Measurements from ENCODE around the gene SORCS2.

SORCS2 gene

DNA sequence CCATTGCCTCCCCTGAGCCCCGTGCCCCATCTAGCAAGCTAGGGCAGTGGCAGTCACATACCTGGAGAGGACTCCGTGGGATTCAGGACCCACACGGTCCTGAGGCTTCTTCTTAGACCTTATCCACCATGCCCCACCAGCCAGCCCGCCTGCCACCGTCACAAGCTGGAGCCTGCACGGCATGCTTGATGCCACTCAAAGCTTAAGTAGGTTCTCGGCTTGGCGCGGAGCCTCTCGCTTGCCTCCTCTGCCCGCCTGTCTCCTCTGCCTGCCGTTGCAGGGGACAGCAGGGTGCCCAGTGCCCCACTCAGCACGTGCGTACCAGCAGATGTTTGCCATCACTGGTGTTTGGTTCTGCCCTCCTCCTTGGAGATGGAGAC is 228.3 kb downstream of the SORCS2 start:
- in situ Hi-C loops (cut with MboI; ENCODE audit: low sequenced_read_pairs), result no loop called here

DNA sequence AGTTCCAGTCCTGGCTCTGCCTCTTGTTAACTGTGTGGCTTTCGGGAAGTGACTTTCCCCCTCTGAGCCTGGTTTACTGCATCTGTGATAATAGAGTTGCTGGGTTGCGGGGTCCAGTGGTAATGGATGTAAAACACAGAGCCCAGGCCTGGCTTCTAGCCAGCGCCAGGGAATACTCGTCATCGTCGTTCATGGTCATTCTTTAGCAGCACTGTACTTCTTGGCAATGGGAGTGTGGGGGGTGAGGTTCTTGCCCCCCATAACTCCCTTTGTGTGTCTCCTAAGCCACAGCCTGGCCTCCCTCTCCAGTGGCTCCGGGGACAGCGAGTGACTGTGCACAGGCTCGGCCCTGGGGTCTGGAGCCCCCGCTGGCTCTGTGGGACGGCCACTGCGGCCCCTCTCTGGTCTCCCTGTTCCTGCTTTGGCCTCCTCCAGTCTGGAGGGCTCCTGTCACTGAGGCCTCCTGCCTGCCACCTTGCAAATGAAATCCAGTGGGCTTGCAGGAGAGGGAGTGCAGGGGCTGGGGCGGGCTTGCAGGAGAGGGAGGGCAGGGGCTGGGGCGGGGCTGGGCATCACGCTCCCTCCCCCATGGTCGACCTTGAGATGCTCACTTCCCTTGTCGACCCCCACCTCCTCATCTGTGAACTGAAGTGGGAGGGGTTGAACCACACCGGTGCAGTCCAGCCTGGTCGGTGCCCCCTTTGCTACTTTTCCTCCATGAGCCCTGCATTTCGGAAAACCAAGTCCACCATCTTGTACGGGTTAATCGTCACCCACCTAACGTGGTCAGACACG is 229.2 kb downstream of the SORCS2 start:
- in situ Hi-C loops (cut with MboI; ENCODE audit: low sequenced_read_pairs), result no loop called here

DNA sequence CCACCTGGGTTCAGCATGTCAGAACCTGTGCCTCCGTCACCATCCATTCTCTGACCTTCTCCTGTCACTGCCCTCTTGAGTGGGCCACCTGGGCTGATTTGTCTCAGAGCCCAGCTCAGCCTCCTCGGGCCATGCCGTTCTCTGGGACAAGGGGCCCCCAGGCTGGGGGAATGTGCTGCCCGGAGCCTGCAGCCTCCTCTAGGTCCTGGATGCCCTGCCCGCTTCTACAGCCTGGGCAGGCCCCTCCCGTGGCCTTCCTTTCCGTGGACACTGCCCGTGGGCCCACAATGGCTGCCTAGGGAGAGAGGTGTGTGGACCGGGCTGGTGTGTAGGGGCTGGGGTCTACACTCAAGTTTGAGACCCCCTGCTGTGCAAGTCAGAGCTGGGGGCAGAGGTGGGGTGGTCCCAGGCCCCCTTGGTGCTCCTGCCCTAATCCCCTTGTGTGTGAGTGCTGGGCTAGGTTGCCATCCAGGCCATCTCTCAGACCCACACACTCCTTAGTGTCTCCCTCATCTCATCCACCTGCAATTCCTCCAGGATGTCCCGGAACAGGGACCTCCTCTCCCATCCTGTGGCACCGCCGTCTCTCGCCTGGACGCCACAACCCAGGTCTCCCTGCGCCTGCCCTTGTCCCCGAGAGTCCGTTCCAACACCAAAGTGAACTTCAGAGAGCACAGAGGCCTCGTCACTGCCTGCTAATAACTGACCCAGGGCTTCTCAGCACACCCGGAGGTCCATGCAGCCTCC is 230.0 kb downstream of the SORCS2 start:
- in situ Hi-C loops (cut with MboI; ENCODE audit: low sequenced_read_pairs), result no loop called here

DNA sequence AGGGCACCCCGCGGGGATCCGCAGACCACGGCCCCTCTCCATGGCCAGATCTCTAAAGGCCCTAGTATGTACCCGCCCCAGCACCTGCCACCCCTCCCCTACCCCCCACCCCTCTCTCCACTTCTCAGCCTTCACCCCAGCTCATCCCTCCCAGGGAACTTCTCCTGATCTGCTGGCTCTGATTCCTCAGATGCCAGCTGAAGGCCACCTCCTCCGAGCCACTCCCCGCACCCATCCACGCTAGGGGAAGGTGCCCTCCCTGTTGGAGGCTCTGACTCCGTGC is 230.5 kb downstream of the SORCS2 start:
- in situ Hi-C loops (cut with MboI; ENCODE audit: low sequenced_read_pairs), result no loop called here

DNA sequence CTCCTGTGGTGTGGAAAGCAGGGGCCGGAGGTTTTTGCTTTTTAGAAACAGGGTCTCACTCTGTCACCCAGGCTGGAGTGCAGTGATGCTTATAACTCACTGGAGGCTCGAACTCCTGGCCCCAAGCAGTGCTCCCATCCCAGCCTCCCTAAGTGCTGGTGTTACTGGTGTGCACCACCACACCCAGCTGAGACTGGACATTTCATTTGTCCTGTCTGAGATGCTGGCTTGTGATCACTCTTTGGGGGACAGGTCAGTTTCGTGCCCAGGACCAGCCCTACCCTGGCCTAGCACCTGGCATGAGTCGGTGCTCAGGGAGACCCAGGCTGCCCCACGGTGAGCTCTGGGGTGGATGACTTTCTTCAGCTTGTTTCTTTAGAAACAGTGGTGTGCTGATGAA is 231.1 kb downstream of the SORCS2 start:
- in situ Hi-C loops (cut with MboI; ENCODE audit: low sequenced_read_pairs), result no loop called here

DNA sequence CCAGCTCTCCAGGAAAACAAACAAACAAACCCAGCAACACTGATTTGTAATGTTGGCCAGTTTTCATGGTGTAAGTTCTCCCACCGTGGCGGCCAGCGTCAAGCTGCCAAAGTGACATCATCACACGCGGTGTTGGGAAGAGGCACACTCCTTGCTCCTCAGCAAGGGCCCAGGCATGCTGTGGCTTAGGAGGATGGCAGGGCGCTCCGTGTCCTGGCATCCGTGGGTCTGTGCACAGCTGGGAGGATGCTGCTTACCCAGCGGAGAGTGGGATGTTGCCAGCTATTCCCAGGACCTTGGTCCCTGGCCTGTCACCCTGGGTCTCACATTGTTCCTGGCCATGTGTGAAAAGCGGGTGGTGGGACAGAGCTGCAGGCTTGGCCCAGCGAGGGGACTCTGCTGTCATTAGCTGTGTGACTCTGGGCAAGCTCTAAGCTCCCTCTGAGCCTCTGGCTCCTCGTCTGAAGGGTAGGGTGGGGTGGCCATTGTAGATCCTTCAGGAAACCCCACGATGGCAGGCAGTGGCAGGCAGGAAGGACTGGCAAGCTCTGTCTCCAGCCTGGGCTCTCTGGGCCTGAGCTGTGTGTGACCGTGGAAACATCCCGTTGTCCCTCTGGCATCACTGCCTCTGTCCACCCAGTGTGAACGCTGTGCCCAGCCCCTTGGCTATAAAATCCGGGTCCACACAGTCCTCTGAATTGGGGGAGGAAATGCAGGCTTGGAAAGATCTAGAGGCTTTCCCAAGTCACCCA is 231.6 kb downstream of the SORCS2 start:
- in situ Hi-C loops (cut with MboI; ENCODE audit: low sequenced_read_pairs), result no loop called here

DNA sequence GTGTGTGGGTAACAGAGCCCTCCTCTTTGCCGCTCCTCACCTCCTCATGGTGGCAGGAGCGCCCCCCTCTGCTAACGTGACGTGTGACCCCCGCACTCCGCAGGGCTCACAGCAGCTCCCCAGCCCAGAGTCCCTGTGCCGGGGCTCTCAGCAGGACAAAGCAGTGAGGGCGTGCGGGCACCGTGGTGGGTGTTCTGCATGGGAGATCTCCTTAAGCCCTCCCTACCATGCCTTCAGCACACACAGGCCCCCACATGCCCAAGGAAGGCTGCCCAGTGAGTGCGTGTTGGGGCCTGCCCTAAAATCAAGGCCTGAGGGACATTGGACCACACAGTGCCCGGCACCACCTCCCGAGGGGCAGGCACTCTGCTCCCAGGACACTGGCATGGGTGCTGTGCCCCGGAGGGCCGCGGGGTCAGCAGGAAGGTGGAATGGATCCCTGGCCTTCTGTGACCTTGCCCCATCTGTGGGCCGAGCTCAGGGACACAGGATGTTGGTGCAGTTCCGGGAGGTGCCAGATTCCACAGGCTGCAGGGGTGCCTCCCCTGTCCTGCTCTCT is 232.3 kb downstream of the SORCS2 start:
- in situ Hi-C loops (cut with MboI; ENCODE audit: low sequenced_read_pairs), result no loop called here

DNA sequence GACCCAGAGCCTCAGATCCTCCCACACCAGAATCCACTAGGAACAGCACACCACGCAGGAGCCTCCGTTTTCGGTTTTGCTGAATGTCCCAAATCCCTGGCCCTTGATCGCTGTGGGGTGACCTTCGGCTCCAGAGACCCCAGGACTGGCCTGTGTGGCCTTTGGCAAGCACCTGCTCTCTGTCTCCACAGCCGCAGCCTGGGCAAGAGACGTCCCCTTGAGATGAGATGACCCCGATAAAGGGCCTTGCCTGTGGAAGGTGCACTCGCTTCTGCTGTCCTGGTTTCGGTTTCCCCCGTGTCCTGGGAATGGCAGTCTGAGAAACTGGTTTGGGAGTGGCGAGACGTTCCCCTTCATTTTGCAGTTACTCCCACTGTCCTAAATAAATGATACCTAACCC is 232.8 kb downstream of the SORCS2 start:
- in situ Hi-C loops (cut with MboI; ENCODE audit: low sequenced_read_pairs), result no loop called here

DNA sequence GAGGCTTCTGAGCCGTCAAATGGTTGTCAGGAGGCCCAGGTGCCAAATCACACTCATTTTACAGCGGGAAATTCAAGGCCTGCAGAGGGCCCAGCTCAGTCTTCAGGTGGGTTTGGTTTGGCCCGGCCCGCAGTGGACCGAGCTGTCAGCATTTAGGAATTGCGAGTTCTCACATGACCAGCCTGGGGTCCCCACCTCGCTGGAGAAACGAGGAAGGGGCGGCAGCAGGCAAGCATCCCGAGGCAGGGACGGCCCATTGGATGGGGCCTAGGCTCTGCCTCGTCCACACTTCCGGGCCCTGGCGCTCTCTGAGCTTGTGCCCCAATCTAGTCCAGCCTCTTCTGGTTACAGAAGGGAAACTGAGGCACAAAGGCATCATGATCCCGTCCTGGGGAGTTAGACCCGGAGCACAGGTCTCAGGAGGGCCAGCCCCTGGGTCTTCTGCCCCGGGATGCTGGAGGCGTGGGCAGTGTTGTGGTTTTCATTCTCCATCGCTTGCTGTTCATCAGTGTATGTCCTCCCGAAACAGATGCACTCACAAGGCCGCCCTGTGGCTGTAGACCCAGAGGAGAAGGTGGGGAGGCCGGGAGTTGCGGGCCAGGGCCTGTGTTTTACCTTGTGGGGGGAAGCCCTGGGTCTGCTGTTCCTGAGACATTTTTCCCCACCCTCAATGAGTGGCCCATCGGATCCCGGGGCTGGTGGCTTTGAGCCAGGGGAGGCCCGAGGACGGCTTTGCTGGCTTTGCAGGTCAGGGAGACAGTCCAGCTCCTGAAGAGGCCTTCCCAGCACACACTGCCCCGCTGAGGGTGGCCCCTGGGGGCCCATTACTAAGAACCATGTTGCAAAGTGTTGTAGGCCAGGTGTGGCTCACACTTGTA is 233.5 kb downstream of the SORCS2 start:
- in situ Hi-C loops (cut with MboI; ENCODE audit: low sequenced_read_pairs), result no loop called here

DNA sequence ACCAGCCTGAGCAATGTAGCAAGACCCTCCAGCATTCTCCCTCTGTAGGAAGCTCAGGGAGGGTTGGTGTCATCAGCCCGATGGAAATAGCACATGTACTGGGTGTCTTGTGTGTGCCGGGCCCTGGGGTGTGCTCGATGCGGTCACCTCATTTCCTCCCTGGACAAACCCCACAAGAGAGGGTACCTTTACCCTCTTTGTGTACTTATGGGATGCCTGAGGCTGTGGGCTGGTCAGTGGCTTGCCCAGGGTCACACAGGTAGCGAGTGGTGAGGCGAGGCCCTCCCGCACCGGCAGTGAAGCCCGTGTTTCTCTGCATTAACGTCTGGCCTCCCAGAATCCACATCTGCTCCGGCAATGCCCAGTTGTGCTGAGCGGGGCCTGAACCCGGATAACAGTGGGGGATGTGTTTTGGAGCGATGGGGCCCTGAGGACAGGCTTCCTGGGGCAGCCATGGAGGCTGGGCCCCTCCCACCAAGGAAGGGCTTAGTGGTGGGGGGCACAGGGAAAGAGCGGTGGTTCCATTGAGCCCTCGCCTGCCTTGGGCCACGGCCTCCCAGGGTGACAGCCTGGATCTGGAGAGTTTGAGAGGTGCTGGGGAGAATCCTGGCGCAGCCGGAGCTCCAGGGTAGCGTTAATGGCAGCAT is 234.3 kb downstream of the SORCS2 start:
- in situ Hi-C loops (cut with MboI; ENCODE audit: low sequenced_read_pairs), result no loop called here

DNA sequence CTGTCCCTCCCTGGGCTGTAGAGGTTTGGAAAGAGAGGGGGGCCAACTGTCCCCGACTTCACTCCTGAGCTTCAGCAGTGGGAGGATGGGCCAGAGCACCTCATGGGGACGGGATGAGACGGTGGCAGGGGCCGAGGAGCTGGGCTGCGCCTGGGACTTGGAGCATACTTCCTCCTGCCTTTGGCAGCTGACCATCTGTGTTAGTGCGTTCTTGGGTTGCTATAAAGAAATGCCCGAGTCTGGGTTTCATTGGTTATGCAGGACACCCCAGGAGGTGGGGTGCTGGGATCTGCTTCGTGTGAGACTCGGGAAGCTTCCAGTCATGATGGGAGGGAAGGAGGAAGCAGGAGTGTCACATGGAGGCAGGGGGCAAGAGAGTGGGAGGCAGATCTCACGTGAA is 235.0 kb downstream of the SORCS2 start:
- in situ Hi-C loops (cut with MboI; ENCODE audit: low sequenced_read_pairs), result no loop called here

DNA sequence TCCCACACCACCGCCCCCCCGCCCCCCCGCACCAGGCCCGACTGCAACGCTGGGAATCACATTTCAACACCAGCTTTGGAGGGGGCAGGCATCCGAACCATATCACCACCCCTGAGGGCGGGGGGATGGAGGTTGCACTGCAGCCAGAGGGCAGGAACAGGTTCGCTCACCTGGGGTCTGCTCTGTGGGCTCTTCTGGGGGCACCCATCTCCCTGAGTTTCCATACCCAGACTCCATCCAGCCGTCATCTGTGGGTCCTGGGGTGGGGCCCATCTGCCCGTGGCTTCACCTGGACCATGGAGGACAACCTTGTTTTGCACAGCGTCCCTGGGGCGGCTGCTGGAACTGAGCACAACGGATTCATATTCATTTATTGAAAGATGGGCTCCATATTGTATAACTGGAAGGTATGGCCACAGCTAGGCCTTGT is 235.5 kb downstream of the SORCS2 start:
- in situ Hi-C loops (cut with MboI; ENCODE audit: low sequenced_read_pairs), result no loop called here

DNA sequence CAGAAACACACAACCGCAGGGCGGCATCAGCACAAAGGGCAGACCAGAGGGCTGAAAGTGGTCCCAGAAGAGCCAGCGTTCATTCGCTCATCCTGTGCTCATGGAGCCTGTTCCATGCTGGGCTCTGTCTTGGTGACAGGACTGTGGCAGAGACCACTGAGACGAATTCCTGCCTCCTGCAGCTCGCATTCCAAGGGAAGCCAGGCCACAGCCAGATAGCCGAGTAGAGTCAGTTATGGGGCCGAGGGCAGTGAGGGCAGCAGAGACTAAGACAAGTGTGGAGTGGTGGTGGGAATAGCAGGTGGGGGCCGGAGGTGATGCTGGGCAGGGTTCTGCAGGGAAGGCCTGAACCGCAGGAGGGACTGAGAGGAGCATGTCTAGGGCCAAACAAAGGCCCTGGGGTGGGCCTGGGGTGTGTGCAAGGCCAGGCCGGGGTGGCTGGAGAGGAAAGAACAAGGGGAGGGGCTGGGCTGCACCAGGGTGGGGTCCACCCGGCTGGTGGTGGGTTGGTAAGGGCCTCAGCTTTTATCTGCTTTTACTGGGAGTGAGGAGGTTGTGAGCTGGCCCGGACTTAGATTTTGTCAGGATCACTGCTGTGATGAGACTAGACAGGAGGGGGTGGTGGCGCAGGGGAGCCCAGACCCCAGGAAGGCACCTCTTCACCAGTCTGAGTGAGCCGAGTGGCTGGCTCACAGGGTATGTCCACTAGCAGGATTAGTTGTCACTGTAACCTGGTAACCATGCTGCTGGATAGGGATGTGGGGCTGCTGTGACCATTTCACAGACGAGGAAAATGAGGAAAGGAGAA is 236.1 kb downstream of the SORCS2 start:
- in situ Hi-C loops (cut with MboI; ENCODE audit: low sequenced_read_pairs), result no loop called here

DNA sequence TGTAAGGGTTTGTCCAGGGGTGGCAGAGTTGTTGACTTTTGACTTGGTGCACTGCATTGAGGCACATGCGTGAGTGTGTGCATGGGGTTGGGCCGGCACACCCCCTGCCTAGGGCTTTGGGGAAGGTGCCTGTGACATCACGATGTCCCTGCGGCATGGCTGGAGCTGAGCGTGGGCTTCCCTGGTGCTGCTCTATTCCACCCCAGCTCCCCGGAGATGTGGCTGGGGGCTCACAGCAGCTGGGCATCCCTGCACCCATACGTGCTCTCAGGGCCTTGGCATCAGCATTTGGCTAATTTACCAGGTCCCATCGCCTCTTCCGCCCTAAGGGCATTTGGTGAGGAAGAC is 236.7 kb downstream of the SORCS2 start:
- in situ Hi-C loops (cut with MboI; ENCODE audit: low sequenced_read_pairs), result no loop called here

DNA sequence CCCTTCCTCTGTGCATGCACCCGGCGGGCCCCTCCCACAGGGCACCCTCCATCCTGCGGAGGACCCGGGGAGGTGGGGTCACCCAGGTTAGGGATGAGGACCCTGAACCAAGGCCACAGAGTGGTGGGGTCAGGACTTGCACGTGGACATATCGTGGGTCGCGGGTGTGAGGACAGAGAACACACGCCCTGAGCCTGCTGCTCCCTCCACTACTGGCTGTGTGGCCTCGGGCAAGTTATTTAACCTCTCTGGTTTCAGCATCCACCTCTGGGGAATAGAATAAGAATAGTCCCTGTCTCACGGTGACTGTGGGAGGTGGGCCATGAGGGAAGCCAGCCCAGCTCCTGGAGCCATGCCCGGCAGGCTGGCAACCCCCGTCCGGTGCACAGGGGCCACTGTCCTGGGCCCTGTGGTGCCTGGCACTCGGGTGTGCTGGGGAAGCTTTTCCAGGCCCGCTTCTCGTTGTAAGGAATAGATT is 237.3 kb downstream of the SORCS2 start:
- in situ Hi-C loops (cut with MboI; ENCODE audit: low sequenced_read_pairs), result no loop called here

DNA sequence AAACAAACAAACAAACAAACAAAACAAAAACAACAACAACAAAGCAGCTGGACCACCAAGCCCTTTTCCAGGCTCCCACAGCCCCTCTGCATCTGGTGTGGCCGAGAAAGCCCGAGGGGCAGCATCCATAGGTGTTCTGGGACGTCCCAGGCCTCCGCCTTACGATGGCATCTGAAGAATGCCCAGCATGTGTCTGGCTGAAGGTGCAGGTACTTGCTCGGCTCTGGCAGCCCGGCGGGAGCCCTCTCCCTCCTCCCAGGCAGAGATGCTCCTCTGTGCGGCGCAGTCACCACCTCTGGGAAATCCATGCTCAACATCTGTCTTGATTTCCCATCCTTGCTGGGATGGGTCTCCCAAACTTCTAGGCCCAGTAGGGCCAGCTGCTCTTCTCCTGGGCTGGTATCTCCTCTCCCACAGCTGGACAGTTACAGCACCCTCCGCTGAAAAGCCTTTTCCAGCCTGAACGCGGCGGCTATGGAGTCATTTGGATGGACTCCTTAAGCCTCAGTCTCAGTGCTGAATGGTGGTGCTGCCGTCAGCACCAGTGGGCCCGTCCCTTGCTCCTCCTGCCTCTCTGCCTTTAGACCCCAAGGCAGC is 238.1 kb downstream of the SORCS2 start:
- in situ Hi-C loops (cut with MboI; ENCODE audit: low sequenced_read_pairs), result no loop called here

DNA sequence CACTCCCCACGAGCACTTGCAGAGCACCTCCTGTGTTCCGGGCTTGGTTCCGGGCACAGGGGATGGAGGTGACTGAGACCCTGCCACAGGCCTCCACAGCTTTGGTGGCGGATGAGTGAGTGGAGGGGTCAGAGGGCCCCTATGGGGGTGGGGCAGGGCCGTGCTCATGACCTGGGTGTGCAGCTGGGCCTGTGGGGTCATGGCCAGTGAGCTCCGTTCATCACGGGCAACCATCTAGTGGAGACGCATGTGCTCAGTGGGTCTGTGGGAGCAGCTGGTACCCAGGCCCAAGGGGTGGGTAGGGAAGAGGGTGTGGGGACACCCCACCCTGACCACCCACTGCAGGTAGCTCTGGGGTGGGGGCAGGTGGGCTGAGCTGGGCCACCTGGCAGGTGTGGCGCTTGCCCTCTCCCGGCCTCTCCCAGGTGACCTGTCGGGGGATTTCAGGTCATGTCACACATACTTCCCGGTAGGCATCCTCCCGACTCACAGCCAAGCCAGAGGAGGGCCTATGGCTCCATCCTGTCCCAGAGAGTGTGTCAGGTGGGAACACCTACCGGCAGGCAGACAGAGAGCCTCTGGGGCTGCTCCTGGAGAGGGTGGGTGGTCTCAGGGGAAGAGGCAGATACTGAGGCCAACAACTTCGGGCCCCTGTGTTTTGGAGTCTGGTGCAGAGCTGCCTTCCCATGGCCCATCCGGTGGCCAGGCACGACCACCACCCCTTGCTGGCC is 238.8 kb downstream of the SORCS2 start:
- in situ Hi-C loops (cut with MboI; ENCODE audit: low sequenced_read_pairs), result no loop called here
